ENCODE data around the gene PSMD9.

GRCh38 chr12:121916719-121917118 lies 28.1 kb downstream of the PSMD9 start:
- TF ChIP-seq TAF1 (IDR thresholded peaks at IDR 0.05; ENCODE audit: borderline replicate concordance, insufficient read depth, low read length) (no peak), POLR2AphosphoS5 (IDR thresholded peaks at IDR 0.05; ENCODE audit: low read depth, low read length) (no peak)
